Duodenal mucosa (tissue), 2 donors: ENCODE measurements around the gene CAMK1D.

Experiments
- H3K27ac ChIP-seq: one replicate; pipeline ENCODE4 v1.7.0; 2013; ENCODE audit warnings: low read depth, low read length
- H3K27me3 ChIP-seq, 2 donors: one replicate each; pipeline ENCODE4 v1.7.0; 2013; ENCODE audit warnings: low read length in 2 of 2, control low read depth in 1 of 2; ENCODE audit not compliant: insufficient read depth in 2 of 2, control insufficient read depth in 1 of 2
- H3K36me3 ChIP-seq, 2 donors: one replicate each; pipeline ENCODE4 v1.7.0; 2013; ENCODE audit warnings: low read length in 2 of 2, control low read depth in 1 of 2; ENCODE audit not compliant: insufficient read depth in 2 of 2, control insufficient read depth in 1 of 2
- H3K4me1 ChIP-seq, 2 donors: one replicate each; pipeline ENCODE4 v1.7.0; 2013; ENCODE audit warnings: low read length in 2 of 2, control low read depth in 1 of 2; ENCODE audit not compliant: insufficient read depth in 2 of 2, control insufficient read depth in 1 of 2
- H3K4me3 ChIP-seq, 2 donors: one replicate each; pipeline ENCODE4 v1.7.0; 2013; ENCODE audit warnings: low read length in 2 of 2, low read depth in 1 of 2
- H3K9ac ChIP-seq, 2 donors: one replicate each; pipeline ENCODE4 v1.7.0; 2013; ENCODE audit warnings: low read length in 2 of 2, low read depth in 1 of 2
- H3K9me3 ChIP-seq, 2 donors: one replicate each; pipeline ENCODE4 v1.7.0; 2013; ENCODE audit warnings: low read length in 2 of 2, control low read depth in 1 of 2; ENCODE audit not compliant: control insufficient read depth in 1 of 2

Gene CAMK1D

DNA sequence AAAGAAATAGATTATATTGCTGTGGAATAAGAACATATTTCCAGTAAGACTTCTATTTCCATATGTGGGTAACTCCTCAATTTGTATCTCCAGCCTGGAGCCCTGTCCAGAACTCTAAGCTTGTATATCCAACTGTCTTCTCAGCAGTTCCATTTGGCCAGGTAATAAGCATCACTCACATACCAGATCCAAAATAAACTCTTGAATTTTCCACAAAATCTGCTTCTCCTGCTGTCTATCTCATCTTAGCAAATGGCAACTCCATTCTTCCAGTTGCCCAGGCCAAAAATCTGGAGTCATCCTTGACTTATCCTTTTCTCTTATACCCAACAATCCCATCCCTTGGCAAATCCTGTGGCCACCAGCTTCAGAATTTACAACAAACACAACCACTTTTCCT is 325.8 kb downstream of the CAMK1D start:
- Histone ChIP-seq H3K27ac (no peak overlapping the region), H3K36me3 (no peaks in the 10 kb centered on the region), H3K27me3 (no peaks in the 10 kb centered on the region), H3K9me3 (no peaks in the 10 kb centered on the region), H3K4me3 (no peak overlapping the region), H3K4me1 (no peaks in the 10 kb centered on the region), H3K9ac (no peak overlapping the region)

DNA sequence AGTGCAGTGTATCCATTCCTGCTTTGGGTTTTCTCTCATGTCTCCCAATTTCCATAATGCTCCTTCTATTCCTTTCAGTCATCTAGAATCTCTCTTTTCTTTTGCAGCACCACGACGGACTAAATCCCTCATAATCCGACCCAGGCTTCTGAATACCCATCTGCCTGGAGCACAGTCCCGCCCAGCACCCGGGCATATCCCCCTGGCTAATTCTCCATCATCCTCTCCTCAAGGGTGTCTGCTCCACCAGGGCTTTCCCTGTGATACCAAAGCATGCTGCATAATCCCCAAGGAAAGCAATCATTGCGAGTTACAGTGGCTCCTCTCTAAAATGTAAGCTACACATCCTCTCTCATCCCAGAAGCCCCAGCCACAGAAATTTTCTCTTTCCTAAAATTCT is 330.3 kb downstream of the CAMK1D start:
- Histone ChIP-seq H3K9ac (no peak overlapping the region), H3K9me3 (no peaks in the 10 kb centered on the region), H3K36me3 (no peaks in the 10 kb centered on the region), H3K27ac (no peak overlapping the region), H3K4me3 (no peak overlapping the region), H3K27me3 (no peaks in the 10 kb centered on the region), H3K4me1 (no peaks in the 10 kb centered on the region)

DNA sequence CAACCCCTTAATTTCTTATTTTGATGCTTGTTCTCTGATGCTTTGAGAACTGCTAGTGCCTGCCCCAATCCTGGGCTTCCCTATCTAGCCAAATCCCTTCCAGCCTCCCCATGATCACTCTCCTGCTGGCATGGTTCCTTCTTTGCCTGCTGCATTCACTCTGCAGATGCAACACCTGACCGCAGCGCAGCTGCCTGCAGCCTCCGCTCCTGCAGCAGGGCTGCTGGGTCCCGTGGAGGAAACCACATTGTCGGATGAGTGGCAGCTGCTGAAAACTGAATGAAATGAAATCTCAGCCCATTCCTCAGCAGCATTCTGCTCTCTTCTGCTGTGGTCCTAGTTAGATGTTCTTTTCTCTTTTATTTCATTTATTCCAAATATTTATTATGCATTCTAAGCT is 331.9 kb downstream of the CAMK1D start:
- Histone ChIP-seq H3K9ac (no peak overlapping the region), H3K4me3 (no peak overlapping the region), H3K4me1 (no peaks in the 10 kb centered on the region), H3K36me3 (no peaks in the 10 kb centered on the region), H3K9me3 (no peaks in the 10 kb centered on the region), H3K27ac (no peak overlapping the region), H3K27me3 (no peaks in the 10 kb centered on the region)

DNA sequence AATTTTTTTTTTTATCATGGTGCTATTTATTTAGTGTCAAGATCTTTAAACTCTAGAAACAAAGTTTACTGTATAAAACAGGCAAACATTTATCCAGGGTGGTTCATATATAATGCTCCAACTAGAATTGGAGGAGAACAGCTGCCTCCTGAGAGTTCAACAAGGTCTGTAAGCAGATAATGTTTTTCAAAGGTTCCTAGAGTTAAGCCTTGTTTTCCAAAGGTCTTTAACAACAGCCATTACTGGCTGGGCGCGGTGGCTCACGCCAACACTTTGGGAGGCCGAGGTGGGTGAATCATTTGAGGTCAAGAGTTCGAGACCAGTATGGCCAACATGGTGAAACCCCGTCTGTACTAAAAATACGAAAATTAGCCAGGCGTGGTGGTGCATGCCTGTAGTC is 335.4 kb downstream of the CAMK1D start:
- H3K27ac ChIP-seq: no peak overlapping the region

DNA sequence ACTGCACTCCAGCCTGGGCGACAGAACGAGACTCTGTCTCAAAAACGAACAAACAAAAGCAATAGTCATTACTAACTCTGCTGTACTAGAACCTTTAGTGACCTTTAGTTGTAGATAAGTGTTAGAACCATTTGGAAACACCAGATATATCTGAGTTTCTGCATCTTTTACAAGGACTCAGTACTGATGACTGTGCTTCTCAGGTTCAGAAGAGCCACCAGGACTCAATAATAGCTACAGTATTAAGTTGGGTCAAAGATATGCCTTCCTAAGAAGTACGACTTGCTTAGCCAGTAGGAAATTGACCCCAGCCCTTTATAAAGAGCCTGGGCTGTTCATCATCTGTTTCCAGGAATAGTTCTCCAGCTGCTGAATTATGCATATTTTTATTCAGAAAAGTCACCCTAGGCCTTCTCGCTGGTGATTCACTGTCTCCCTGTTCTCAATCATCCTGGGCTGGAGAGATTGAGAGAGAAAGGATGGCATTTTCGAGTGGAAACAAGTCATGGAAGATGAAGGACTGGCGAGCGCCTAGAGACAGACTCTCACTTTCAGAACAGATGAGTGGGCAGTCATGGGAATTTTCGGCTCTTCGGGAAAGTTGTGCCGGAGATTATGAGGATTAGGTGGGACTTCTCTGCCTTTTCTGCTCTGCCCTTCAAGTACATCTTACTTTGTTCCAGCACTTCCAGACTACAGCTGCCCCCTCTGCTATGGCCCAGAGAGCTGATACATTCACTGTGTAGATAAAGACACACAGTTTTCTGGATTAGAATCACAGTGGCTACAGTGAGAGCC is 336.1 kb downstream of the CAMK1D start:
- no peak overlapping the region for H3K27ac ChIP-seq

More for the DNA sequence above, 335.4 kb downstream of the CAMK1D start:
- Histone ChIP-seq H3K4me1 (peaks cover 0 to 2% of the 10 kb centered on the region in 2 donors), H3K4me3 (no peak overlapping the region), H3K36me3 (no peaks in the 10 kb centered on the region), H3K27me3 (no peaks in the 10 kb centered on the region), H3K9me3 (no peaks in the 10 kb centered on the region), H3K9ac (no peak overlapping the region)

DNA sequence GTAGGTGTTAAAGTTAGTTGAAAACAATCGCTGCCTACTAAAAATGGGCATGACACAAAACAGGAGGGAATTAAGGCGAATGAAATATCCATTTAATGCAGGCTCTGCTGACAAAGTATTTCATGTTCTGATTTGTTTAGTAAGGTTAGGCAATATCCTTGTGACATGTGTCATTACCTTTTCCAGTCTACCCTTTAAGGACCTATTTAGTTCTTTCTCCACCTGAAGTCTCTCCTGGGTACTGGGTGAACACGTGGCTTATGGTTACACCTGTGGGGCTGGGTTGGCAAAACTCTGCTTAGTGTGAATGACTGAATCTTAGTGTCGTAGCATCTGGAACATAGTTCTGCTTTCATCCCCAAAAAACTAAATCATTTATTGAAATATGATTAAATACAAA is 338.6 kb downstream of the CAMK1D start:
- peaks cover 0 to 7% of the 10 kb centered on the region in 2 donors for H3K4me1 ChIP-seq
- no peaks in the 10 kb centered on the region for H3K36me3 ChIP-seq
- no peak overlapping the region for H3K4me3 ChIP-seq
- H3K9ac ChIP-seq: no peak overlapping the region
- H3K27ac ChIP-seq: no peak overlapping the region
- H3K27me3 ChIP-seq: no peaks in the 10 kb centered on the region
- no peaks in the 10 kb centered on the region for H3K9me3 ChIP-seq

More for the DNA sequence above, 336.1 kb downstream of the CAMK1D start:
- Histone ChIP-seq H3K4me1 (peaks cover 0 to 7% of the 10 kb centered on the region in 2 donors), H3K9me3 (no peaks in the 10 kb centered on the region), H3K36me3 (no peaks in the 10 kb centered on the region), H3K27me3 (no peaks in the 10 kb centered on the region), H3K9ac (no peak overlapping the region), H3K4me3 (no peak overlapping the region)

DNA sequence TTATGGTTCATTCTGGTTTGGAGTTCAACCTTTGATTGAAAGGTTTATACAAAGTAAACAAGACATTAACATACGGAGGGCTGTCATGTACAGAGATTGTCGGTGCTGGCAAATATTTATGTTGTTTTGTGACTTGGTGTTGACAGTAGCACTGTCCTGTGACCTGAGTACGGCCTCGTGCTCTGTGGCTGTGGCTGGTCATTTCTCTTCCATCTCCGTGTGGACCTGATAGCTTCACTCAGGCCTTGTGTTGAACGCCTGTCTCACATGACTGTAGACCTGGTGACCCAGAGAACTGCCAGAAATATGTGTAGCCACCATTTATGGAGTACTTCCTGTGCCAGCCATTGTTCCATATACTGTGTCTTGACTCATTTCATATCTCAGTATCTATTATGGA is 340.5 kb downstream of the CAMK1D start:
- no peaks in the 10 kb centered on the region for H3K27me3 ChIP-seq
- no peaks in the 10 kb centered on the region for H3K36me3 ChIP-seq
- peak overlapping the region; percentile 42 for H3K27ac ChIP-seq
- no peak overlapping the region for H3K9ac ChIP-seq
- no peaks in the 10 kb centered on the region for H3K9me3 ChIP-seq
- peaks cover 0 to 7% of the 10 kb centered on the region in 2 donors for H3K4me1 ChIP-seq
- no peak overlapping the region for H3K4me3 ChIP-seq

DNA sequence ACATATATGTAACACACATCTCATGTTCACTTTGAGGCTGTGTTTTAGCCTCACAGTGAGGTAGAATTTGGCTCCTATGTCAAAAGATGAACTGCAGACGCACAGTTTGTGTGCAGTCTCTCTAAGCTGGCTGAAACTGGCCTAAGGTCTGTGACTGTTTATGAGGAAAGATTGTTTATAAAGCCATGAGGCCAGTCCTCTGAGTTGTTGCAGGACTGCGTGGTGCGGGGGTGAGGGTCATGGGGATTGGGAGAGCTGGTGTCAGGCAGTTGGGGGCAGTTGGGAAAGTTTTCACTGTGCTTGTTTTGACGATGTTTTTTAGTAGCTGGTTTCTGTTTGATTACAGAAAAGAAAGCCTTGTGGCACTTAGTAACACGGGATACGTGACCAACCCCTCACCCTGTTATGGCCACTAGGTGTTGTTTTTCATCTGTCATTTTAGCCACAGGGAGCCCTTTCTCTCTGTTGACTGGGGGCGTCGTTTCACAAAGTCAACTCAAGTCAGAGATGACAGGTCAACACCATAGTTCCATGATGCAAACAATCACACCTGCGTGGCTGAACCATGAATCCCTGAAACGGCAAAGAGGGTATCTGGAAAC is 341.3 kb downstream of the CAMK1D start:
- Histone ChIP-seq H3K36me3 (no peaks in the 10 kb centered on the region), H3K9ac (no peak overlapping the region), H3K4me1 (peaks cover 0 to 7% of the 10 kb centered on the region in 2 donors), H3K27ac (no peak overlapping the region), H3K9me3 (no peaks in the 10 kb centered on the region), H3K4me3 (no peak overlapping the region), H3K27me3 (no peaks in the 10 kb centered on the region)

DNA sequence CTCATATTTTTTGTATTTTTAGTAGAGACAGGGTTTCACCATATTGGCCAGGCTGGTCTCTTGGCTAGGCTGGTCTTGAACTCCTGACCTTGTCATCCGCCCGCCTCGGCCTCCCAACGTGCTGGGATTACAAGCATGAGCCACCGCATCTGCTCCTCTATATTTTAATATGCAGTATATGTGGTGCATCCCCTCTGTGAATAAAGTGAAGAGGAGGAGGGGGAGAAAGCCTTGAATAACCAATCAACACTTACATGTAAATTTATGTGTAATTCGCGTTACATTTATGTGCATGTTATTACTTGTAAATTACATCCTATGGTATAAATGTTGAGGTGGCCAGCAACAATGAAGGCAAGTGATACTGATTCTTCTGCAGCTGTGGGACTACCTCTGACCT is 342.2 kb downstream of the CAMK1D start:
- H3K27me3 ChIP-seq: no peaks in the 10 kb centered on the region
- no peaks in the 10 kb centered on the region for H3K9me3 ChIP-seq
- no peak overlapping the region for H3K9ac ChIP-seq
- no peak overlapping the region for H3K4me3 ChIP-seq
- H3K27ac ChIP-seq: no peak overlapping the region
- H3K36me3 ChIP-seq: no peaks in the 10 kb centered on the region
- peaks cover 0 to 7% of the 10 kb centered on the region in 2 donors for H3K4me1 ChIP-seq

DNA sequence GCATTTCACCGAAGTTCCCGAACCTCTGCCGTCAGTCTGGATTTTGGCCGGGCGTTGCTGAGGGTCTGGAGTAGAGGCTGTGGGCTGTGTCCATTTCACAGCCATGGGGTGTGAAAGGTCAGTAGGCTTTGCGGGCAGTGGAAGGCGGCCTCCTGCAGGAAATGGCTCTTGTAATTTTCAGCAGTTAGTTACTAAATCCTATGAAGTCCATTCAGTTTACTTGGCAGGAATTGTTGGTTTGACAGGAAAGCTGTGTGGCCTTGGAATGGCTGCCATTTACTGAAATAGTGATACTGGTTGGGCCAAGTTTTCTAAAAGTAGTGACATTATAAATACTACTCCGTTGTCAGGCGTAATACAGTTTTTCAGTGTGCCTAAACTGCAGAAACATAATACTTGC is 348.4 kb downstream of the CAMK1D start:
- Histone ChIP-seq H3K36me3 (no peaks in the 10 kb centered on the region), H3K4me1 (peaks cover 0 to 7% of the 10 kb centered on the region in 2 donors), H3K27ac (no peak overlapping the region), H3K9me3 (no peaks in the 10 kb centered on the region), H3K27me3 (no peaks in the 10 kb centered on the region), H3K4me3 (no peak overlapping the region), H3K9ac (no peak overlapping the region)
